Transverse colon (tissue), 4 donors: Measurements from ENCODE around the gene CAPN5. TPM values are rescaled to one million over a fixed set of nuclear protein-coding genes. Genes with fewer than 3 reads are reported as not detected.

Source experiments
- DNase-seq: peaks from one replicate; pipeline ENCODE4 v3.0.0-alpha.2; 2019
- H3K27ac ChIP-seq, 4 donors: fragments of 200-600 bp; sonication (generic); 2 replicates each; pipeline ENCODE4 v1.5.1; 2016 to 2018; ENCODE audit warnings: inconsistent platforms in 4 of 4
- H3K27me3 ChIP-seq: fragments of 200-600 bp; sonication (generic); 2 replicates; pipeline ENCODE4 v1.5.1; 2017; ENCODE audit warnings: inconsistent platforms
- H3K36me3 ChIP-seq, 4 donors: fragments of 200-600 bp; sonication (generic); 2 replicates each; pipeline ENCODE4 v1.5.1; 2017 to 2019; ENCODE audit warnings: inconsistent platforms in 4 of 4
- H3K4me1 ChIP-seq, 4 donors: fragments of 200-600 bp; sonication (generic); 2 replicates each; pipeline ENCODE4 v1.5.1; 2017 to 2020; ENCODE audit warnings: inconsistent platforms in 4 of 4
- H3K4me3 ChIP-seq, 4 donors: fragments of 200-600 bp; sonication (generic); 1 replicate in 1 of 4; 2 replicates in 3 of 4; pipeline versions ENCODE4 v1.5.1 to v1.6.1; 2017 to 2019; ENCODE audit warnings: inconsistent platforms in 4 of 4
- H3K9me3 ChIP-seq, 2 donors: fragments of 200-600 bp; sonication (generic); 2 replicates each; pipeline ENCODE4 v1.5.1; 2017 to 2019; ENCODE audit warnings: inconsistent platforms in 2 of 2
- EP300 ChIP-seq: sonication (generic); formaldehyde crosslinking; IDR thresholded peaks from one replicate; pipeline ENCODE4 v1.6.1; 2017; ENCODE audit warnings: antibody characterized with exemption, low read depth
- POLR2A ChIP-seq: fragments of 450-650 bp; IDR thresholded peaks from one replicate; pipeline ENCODE4 v1.6.1; 2016; ENCODE audit warnings: antibody characterized with exemption, mild to moderate bottlenecking, moderate library complexity
- POLR2AphosphoS5 ChIP-seq, 3 donors: sonication (generic); formaldehyde crosslinking; IDR thresholded peaks; one replicate each; pipeline ENCODE4 v1.6.1; 2016; ENCODE audit warnings: antibody characterized with exemption in 3 of 3
- WGBS, 2 donors: methylation state at CpG; one replicate each; pipeline ENCODE4 v1.1.5; 2018; ENCODE audit warnings: low coverage in 1 of 2; 5-methylcytosine and 5-hydroxymethylcytosine counted together
- in situ Hi-C, 4 donors: fragments of 200-750 bp; cut with MboI; loops; one replicate each; pipeline versions ENCODE4 v1.15.0 to v1.15.1; 2017; ENCODE audit warnings: low sequenced_read_pairs in 3 of 4, low pct_ligation_motif_present in 1 of 4, low pct_unique_long_range_greater_than_20kb in 1 of 4
- intact Hi-C: fragments of 100-400 bp; cut with DNase I; formaldehyde crosslinking; loops from one replicate; pipeline ENCODE4 v1.15.1; 2023; ENCODE audit warnings: low total_unique reads
- total RNA-seq, 4 donors: library from RNA; depleted of rRNA; stranded (reverse); fragments of >200 nt; gene quantifications; one replicate each; pipeline ENCODE4 v1.1.0, GENCODE V29; 2016
- TF ChIP-seq, protein P1 (sequence below), 5 experiments: fragments of 200-600 bp in 3 of 5; fragments of 450-650 bp in 2 of 5; sonication (generic) in 3 of 5; IDR thresholded peaks; 1 replicate in 2 of 5; 2 replicates in 3 of 5; pipeline ENCODE4 v1.5.1; 2016 to 2017; ENCODE audit warnings: antibody characterized with exemption in 5 of 5, inconsistent platforms in 3 of 5, mild to moderate bottlenecking in 2 of 5, moderate library complexity in 1 of 5

The CAPN5 gene
- total RNA-seq, 4 donors from 2014 or later, result 210 to 290 (median 214) TPM

GRCh38 chr11:77035580-77035979 is 31.2 kb upstream of the CAPN5 start:
- Histone ChIP-seq H3K36me3 (no peaks in the 10 kb centered on the region), H3K4me3 (peak overlapping the region in 3 of 4 donors; percentile 15 to 37 (median 20)), H3K27me3 (peaks cover 26% of the 10 kb centered on the region), H3K9me3 (no peaks in the 10 kb centered on the region), H3K4me1 (peaks cover 12 to 29% (median 17%) of the 10 kb centered on the region in 4 donors), H3K27ac (peak overlapping the region; percentile 77 to 80 (median 80))
- intact Hi-C loops, result no loop called here
- TF ChIP-seq, protein P1, sequence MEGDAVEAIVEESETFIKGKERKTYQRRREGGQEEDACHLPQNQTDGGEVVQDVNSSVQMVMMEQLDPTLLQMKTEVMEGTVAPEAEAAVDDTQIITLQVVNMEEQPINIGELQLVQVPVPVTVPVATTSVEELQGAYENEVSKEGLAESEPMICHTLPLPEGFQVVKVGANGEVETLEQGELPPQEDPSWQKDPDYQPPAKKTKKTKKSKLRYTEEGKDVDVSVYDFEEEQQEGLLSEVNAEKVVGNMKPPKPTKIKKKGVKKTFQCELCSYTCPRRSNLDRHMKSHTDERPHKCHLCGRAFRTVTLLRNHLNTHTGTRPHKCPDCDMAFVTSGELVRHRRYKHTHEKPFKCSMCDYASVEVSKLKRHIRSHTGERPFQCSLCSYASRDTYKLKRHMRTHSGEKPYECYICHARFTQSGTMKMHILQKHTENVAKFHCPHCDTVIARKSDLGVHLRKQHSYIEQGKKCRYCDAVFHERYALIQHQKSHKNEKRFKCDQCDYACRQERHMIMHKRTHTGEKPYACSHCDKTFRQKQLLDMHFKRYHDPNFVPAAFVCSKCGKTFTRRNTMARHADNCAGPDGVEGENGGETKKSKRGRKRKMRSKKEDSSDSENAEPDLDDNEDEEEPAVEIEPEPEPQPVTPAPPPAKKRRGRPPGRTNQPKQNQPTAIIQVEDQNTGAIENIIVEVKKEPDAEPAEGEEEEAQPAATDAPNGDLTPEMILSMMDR (IDR thresholded peaks at IDR 0.05), result no peak
- TF ChIP-seq POLR2AphosphoS5 (IDR thresholded peaks at IDR 0.05) (peak in 2 of 3 donors; percentile 44 to 55), EP300 (no peak), POLR2A (no peak)
- in situ Hi-C loops, result loop anchor here in 3 of 4 donors (25.0 kb wide), 3 partner anchors 152 to 298 kb away; no protein-coding TSS in a partner anchor
- 36 to 40% methylated on average over 5 of the region's 5 CpGs for WGBS, 2 donors
- DNase-seq, result peak; percentile 72

GRCh38 chr11:77036398-77036797 is 30.4 kb upstream of the CAPN5 start:
- H3K36me3 ChIP-seq, result no peaks in the 10 kb centered on the region
- 33 to 43% methylated on average over 5 of the region's 5 CpGs for WGBS, 2 donors
- intact Hi-C loops (no loop called here), in situ Hi-C loops (loop anchor here in 3 of 4 donors (25.0 kb wide), 3 partner anchors 151 to 299 kb away; no protein-coding TSS in a partner anchor)
- no peak for DNase-seq
- H3K27ac ChIP-seq, result peak overlapping the region; percentile 48 to 80 (median 80)
- TF ChIP-seq, protein P1 (IDR thresholded peaks at IDR 0.05), result no peak
- no peak for TF ChIP-seq POLR2A
- TF ChIP-seq EP300, result no peak
- no peak for TF ChIP-seq POLR2AphosphoS5 (IDR thresholded peaks at IDR 0.05)
- H3K4me1 ChIP-seq, result peaks cover 9 to 27% (median 17%) of the 10 kb centered on the region in 4 donors
- H3K27me3 ChIP-seq, result peaks cover 28% of the 10 kb centered on the region
- H3K9me3 ChIP-seq, result no peaks in the 10 kb centered on the region
- H3K4me3 ChIP-seq, result peak overlapping the region in 3 of 4 donors; percentile 15 to 37 (median 20)

DNA sequence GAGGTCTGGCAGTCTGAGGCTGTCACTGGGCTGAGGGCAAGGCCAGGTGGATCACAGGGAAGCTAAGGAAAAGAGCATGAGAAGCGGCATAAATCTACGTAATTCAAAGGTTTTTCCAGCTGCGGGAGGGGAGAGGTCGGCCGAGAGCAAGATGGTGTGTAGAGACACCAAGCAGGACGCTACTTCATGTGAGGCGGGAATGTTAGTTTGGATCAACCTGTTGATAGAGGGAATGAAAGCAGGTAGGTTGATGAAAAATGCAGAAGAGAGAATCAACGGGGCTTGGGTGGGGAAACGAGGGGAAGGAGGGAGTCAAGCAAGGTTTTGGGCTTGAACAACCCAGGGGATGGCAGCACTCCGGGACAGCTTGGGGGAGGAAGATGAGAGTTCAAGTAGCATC is 29.7 kb upstream of the CAPN5 start:
- 81 to 89% methylated on average over 10 of the region's 10 CpGs for WGBS, 2 donors
- TF ChIP-seq POLR2A (no peak), POLR2AphosphoS5 (IDR thresholded peaks at IDR 0.05) (no peak), EP300 (no peak)
- TF ChIP-seq, protein P1 (IDR thresholded peaks at IDR 0.05), result no peak
- Histone ChIP-seq H3K9me3 (no peaks in the 10 kb centered on the region), H3K4me1 (peaks cover 9 to 27% (median 17%) of the 10 kb centered on the region in 4 donors), H3K27ac (peak overlapping the region in 3 of 4 donors; percentile 79 to 80 (median 80)), H3K27me3 (peaks cover 28% of the 10 kb centered on the region), H3K36me3 (no peaks in the 10 kb centered on the region), H3K4me3 (peak overlapping the region in 2 of 4 donors; percentile 1 to 37)
- intact Hi-C loops (no loop called here), in situ Hi-C loops (loop anchor here in 3 of 4 donors (25.0 kb wide), 3 partner anchors 150 to 300 kb away; no protein-coding TSS in a partner anchor)
- DNase-seq, result no peak

DNA sequence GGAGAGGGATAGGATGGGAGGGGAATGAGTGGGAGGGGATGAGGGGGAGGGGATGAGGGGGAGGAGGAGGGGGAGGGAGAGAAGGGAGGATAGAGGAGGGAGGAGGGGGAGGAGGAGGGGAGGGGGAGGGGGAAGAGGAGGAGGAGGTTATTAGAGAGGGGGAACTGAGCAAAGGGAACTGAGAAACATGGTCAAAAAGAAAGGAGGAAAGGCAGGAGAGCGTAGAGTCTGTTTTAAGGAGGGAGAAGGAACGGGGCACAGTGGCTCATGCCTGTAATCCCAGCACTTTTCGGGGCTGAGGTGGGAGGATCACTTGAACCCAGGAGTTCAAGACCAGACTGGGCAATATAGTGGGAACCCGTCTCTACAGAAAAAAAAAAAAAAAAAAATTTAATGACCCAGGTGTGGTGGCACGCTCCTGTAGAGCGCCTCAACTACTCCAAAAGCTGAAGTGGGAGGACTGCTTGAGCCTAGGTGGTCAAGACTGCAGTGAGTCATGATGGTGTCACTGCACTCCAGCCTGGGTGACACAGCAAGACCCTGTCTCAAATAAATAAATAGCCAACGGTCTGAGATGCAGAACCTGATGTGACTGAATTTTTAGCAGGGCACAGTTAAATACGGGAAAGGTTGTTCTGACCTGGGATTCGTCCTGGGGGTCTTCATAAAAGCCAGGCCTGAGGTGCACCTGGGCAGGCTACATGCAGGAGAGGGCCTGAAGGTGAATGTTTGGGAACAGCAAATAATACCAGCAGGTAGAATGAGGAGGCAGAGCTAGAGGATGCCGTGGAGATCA is 28.5 kb upstream of the CAPN5 start:
- Histone ChIP-seq H3K27me3 (peaks cover 30% of the 10 kb centered on the region), H3K4me3 (no peak overlapping the region), H3K9me3 (no peaks in the 10 kb centered on the region), H3K4me1 (peaks cover 9 to 27% (median 17%) of the 10 kb centered on the region in 4 donors), H3K36me3 (no peaks in the 10 kb centered on the region), H3K27ac (peak overlapping the region in 2 of 4 donors; percentile 12 to 25)
- intact Hi-C loops (no loop called here), in situ Hi-C loops (loop anchor here in 3 of 4 donors (25.0 kb wide), 3 partner anchors 149 to 301 kb away; no protein-coding TSS in a partner anchor)
- TF ChIP-seq POLR2A, result no peak
- TF ChIP-seq, protein P1 (IDR thresholded peaks at IDR 0.05), result no peak
- TF ChIP-seq EP300, result no peak
- no peak for TF ChIP-seq POLR2AphosphoS5 (IDR thresholded peaks at IDR 0.05)
- no peak for DNase-seq
- 65 to 73% methylated on average over 6 to 10 of the region's 10 CpGs for WGBS, 2 donors
